Measurements from ENCODE around the gene HS3ST3A1. TPM values are rescaled to one million over a fixed set of nuclear protein-coding genes. Genes with fewer than 3 reads are reported as not detected.
A peak's percentile ranks its signal among the peaks of the same experiment; 100 is the strongest.

HS3ST3A1 gene
- total RNA-seq, 1 donor from 2014 or later = not detected

DNA sequence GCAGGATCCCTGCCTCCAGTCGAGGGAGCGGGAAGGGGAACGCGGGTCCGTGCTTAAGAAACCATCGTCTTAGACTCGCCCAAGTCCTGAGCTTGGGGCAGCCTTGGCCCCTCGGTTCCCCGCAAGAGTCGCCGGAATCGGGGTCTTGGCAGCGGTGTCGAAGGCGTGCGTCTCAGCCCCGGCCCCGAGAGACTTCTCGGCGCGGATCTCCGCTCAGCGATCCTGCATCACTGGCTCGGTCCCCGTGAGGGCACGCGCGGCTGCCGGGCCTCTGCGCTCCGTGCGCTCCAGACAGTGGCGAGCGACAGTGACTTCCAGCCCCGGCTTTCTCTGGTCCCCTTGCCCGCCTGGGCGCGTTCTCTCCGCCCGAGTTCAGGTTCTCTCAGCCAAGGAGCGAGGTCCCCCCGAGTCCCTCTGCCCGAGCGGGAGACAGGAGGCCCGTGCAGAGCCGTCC is 380 bp downstream of the HS3ST3A1 start:
- TF ChIP-seq, protein P1, sequence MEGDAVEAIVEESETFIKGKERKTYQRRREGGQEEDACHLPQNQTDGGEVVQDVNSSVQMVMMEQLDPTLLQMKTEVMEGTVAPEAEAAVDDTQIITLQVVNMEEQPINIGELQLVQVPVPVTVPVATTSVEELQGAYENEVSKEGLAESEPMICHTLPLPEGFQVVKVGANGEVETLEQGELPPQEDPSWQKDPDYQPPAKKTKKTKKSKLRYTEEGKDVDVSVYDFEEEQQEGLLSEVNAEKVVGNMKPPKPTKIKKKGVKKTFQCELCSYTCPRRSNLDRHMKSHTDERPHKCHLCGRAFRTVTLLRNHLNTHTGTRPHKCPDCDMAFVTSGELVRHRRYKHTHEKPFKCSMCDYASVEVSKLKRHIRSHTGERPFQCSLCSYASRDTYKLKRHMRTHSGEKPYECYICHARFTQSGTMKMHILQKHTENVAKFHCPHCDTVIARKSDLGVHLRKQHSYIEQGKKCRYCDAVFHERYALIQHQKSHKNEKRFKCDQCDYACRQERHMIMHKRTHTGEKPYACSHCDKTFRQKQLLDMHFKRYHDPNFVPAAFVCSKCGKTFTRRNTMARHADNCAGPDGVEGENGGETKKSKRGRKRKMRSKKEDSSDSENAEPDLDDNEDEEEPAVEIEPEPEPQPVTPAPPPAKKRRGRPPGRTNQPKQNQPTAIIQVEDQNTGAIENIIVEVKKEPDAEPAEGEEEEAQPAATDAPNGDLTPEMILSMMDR (IDR thresholded peaks at IDR 0.05) = no peak
- intact Hi-C loops (cut with DNase I) = no loop called here
- H3K27ac ChIP-seq = no peak overlapping the region

DNA sequence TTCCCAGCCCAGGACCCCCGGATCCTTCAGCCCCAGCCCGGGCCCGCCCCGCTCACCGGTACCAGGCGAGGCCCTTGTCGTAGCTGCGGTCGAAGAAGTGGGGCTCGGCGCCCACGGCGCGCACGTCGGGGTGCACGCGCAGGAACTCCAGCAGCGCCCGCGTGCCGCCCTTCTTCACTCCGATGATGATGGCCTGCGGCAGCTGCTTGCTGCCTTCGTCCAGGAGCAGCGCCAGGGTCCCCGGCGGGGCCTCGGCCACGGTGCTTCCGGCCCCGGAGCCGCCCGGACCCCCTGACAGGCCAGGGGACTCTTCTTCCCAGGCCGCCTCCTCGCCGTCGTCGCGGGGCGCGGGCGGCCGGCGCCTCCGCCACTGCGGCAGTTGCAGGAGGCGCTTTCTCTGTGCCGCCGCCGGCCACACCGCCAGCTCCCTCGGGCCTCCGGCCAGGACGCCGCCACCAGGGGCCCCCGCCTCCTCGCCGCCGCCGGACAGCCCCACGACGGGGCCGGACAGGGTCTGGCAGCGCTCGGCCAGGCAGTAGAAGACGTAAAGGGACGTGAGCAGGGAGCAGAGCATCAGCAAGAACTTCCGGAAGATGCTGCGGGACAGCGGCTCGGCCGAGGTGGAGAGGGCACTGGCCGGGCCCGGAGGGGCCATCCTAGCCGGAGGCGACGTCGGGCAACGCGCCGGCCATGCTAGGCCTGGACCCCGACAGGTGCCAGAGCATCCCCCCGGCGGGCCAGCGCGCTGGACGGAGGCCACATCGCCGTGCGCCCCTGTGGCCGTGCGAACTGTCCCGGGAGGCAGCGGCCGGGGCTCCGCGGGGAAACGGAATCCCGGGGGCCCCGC is 1.0 kb downstream of the HS3ST3A1 start:
- Histone ChIP-seq H3K9me3 (no peaks in the 10 kb centered on the region), H3K27ac (no peak overlapping the region), H3K4me1 (peaks cover 0 to 3% of the 10 kb centered on the region in 2 donors), H3K4me3 (peak overlapping the region; percentile 45 to 64), H3K36me3 (no peaks in the 10 kb centered on the region), H3K27me3 (peaks cover 20% of the 10 kb centered on the region)
- DNase-seq (ENCODE audit: low spot score in 2 of 2) = no peak
- TF ChIP-seq, protein P1 (IDR thresholded peaks at IDR 0.05) = no peak
- intact Hi-C loops (cut with DNase I) = no loop called here

More for the DNA sequence above, 380 bp downstream of the HS3ST3A1 start:
- DNase-seq (ENCODE audit: low spot score in 2 of 2) = no peak
- Histone ChIP-seq H3K4me1 (peaks cover 0 to 3% of the 10 kb centered on the region in 2 donors), H3K36me3 (no peaks in the 10 kb centered on the region), H3K4me3 (peak overlapping the region; percentile 45 to 64), H3K27me3 (peaks cover 20% of the 10 kb centered on the region), H3K9me3 (no peaks in the 10 kb centered on the region)

DNA sequence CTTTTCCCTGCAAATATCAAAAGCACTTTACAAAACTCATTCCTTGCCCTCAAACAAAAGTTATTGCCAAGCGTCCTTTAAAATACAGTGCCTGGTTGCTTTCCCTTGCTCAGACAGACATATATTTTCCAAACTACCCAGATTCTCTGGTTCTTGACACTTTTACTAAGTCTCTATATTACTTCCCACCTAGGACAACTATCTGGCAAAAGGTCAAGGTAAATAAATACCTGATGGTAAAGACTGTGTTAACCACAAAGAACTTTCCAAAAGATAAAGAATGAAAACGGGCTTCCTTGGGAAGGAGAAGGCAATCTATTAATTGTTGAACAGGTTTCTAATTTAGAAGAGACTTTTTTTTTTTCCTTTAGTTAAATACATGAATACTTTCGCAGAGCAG is 1.9 kb downstream of the HS3ST3A1 start:
- Histone ChIP-seq H3K4me3 (peak overlapping the region in 1 of 2 donors; percentile 45), H3K27me3 (peaks cover 20% of the 10 kb centered on the region)

DNA sequence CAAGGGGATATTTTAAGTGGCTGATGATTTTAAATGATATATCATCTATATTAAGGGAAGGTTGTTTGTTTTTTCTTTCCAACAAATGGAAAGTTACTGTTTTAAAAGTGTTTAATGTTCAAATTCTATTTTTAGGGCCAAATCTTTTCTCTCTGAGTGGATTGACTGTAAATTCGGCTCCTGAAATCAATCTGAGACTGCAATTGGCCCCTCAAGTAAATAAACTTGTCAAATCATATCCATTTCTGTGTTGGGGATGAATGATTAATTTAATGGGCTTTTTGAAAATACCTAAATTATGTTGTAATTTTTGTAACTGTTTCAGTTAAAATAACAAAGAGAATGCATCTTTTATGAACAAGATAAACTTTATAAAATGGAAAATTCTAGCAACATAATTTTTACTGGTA is 2.6 kb downstream of the HS3ST3A1 start:
- TF ChIP-seq, protein P1 (IDR thresholded peaks at IDR 0.05) = no peak
- intact Hi-C loops (cut with DNase I) = loop anchor here (5.0 kb wide), 1 partner anchor 1328 kb away; no protein-coding TSS in a partner anchor

More for the DNA sequence above, 1.9 kb downstream of the HS3ST3A1 start:
- no peak for DNase-seq (ENCODE audit: low spot score in 2 of 2)
- Histone ChIP-seq H3K4me1 (peaks cover 0 to 3% of the 10 kb centered on the region in 2 donors), H3K9me3 (no peaks in the 10 kb centered on the region), H3K36me3 (no peaks in the 10 kb centered on the region), H3K27ac (no peak overlapping the region)
- TF ChIP-seq, protein P1 (IDR thresholded peaks at IDR 0.05) = no peak
- intact Hi-C loops (cut with DNase I) = loop anchor here (5.0 kb wide), 1 partner anchor 1327 kb away; no protein-coding TSS in a partner anchor

DNA sequence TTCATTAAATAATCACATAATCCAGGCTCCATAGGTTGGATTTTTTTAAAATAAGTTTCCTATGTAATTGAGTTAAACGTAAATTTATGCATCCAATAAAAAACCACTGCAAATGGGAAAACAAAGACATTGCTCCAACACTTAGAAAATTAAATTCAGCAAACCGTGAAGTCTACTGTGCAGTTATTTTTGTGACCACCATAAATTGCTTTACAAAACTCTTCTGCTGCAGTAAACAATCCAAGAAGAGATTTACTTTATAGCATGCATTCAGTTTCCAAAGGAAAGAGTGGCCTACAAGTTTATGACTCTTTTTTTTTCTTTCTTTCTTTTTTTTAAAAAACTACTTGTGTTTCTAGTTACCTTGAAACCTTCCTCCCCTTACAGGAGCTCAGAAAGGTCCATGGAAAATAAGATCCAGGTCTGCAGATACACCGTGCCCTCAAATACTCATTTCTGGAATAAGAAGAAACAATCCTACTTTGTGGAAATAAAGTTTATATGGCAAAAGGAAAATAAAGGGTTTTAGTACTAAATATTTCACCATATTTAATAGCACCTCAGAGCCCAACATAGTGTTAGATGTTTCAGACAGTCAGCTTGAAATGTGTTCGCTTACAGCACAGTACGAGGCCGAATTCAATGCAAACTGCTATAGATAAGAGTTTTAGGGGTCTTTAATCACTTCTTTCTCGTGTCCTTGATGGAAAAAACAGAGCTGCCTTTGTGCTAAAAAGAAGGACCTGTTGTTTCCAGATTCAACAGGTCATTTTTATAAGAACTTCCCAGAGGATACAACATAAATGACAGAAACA is 3.2 kb downstream of the HS3ST3A1 start:
- Histone ChIP-seq H3K27me3 (peaks cover 20% of the 10 kb centered on the region), H3K36me3 (no peaks in the 10 kb centered on the region), H3K4me1 (peaks cover 0 to 3% of the 10 kb centered on the region in 2 donors), H3K9me3 (no peaks in the 10 kb centered on the region), H3K27ac (no peak overlapping the region), H3K4me3 (no peak overlapping the region)
- DNase-seq (ENCODE audit: low spot score in 2 of 2) = no peak
- intact Hi-C loops (cut with DNase I) = loop anchor here (5.0 kb wide), 1 partner anchor 1329 kb away; no protein-coding TSS in a partner anchor
- TF ChIP-seq, protein P1 (IDR thresholded peaks at IDR 0.05) = no peak

More for the DNA sequence above, 2.6 kb downstream of the HS3ST3A1 start:
- Histone ChIP-seq H3K36me3 (no peaks in the 10 kb centered on the region), H3K4me1 (peaks cover 0 to 3% of the 10 kb centered on the region in 2 donors), H3K4me3 (no peak overlapping the region), H3K27ac (no peak overlapping the region), H3K27me3 (peaks cover 20% of the 10 kb centered on the region), H3K9me3 (no peaks in the 10 kb centered on the region)
- no peak for DNase-seq (ENCODE audit: low spot score in 2 of 2)

Data from ascending aorta (tissue), 2 donors.